HepG2 (cell line): Measurements from ENCODE around the gene PRSS23. TPM values are rescaled to one million over a fixed set of nuclear protein-coding genes. Genes with fewer than 3 reads are reported as not detected.

ENCODE experiments used
- ATAC-seq: fragments of 200-7000 bp; cut with Tn5 transposase; 3 replicates; pipeline ENCODE4 v1.9.1; 2020; ENCODE audit warnings: mild to moderate bottlenecking, moderate library complexity
- BruUV-seq: library from RNA; stranded (reverse); fragments of 400-500 nt; replicated peaks from 2 replicates; lab custom pipeline; 2021; lab: Mats Ljungman, UMichigan
- CTCF ChIA-PET: fragments of 300-600 bp; formaldehyde crosslinking; extraction: SDS; loops from one replicate; lab custom pipeline; 2021; ENCODE audit warnings: low total read pairs, inconsistent platforms, low intra/inter-chr PET ratio; lab: Yijun Ruan, JAX
- POLR2A ChIA-PET: fragments of 350-600 bp; sonication (Branson Sonifier 250); formaldehyde crosslinking; loops from one replicate; lab custom pipeline; 2020; ENCODE audit warnings: antibody characterized with exemption, inconsistent platforms; lab: Yijun Ruan, JAX
- DNase-seq: peaks from one replicate; pipeline ENCODE4 v3.0.0-alpha.2; 2015; ENCODE audit warnings: low spot score
- FAIRE-seq: peaks from 3 replicates; lab custom pipeline; 2011; peaks lifted over from hg19 to GRCh38; lab: Jason Lieb, UNC
- H2AFZ ChIP-seq: one replicate; pipeline ENCODE4 v1.6.1; 2011; ENCODE audit warnings: low read length, inconsistent platforms
- H3K27ac ChIP-seq: fragments of 300-600 bp; 3 replicates; pipeline ENCODE4 v1.8.0; 2011; ENCODE audit warnings: mixed run types, mild to moderate bottlenecking, mixed read lengths, low read length, inconsistent platforms; ENCODE audit not compliant: insufficient read depth; ENCODE audit errors: extremely low read length
- H3K27me3 ChIP-seq, 2 experiments: fragments of 200-600 bp in 1 of 2; 2 replicates in 1 of 2; 3 replicates in 1 of 2; pipeline versions ENCODE4 v1.6.0 to v1.8.0; 2011; ENCODE audit warnings: low read length in 2 of 2, mild to moderate bottlenecking in 2 of 2, moderate library complexity in 2 of 2, inconsistent platforms in 1 of 2; ENCODE audit not compliant: insufficient read depth in 2 of 2, control insufficient read depth in 1 of 2
- H3K36me3 ChIP-seq, 2 experiments: fragments of 200-600 bp in 1 of 2; replicated peaks in 1 of 2; 2 replicates in 1 of 2; 3 replicates in 1 of 2; pipeline versions ENCODE4 v1.5.1 to v1.8.0; 2011; ENCODE audit warnings: low read length in 2 of 2, inconsistent platforms in 1 of 2; ENCODE audit not compliant: insufficient read depth in 2 of 2, control insufficient read depth in 1 of 2
- H3K4me1 ChIP-seq: 2 replicates; pipeline ENCODE4 v1.5.1; 2012; ENCODE audit warnings: low read length, inconsistent platforms; ENCODE audit not compliant: insufficient read depth
- H3K4me2 ChIP-seq: 2 replicates; pipeline ENCODE4 v1.6.0; 2011; ENCODE audit warnings: low read depth, low read length, inconsistent platforms
- H3K4me3 ChIP-seq, 3 experiments: fragments of 200-600 bp in 1 of 3; sonication (generic), shearing (Covaris generic) in 1 of 3; replicated peaks in 1 of 3; 2 replicates each; pipeline ENCODE4 v1.5.1; 2011 to 2016; ENCODE audit warnings: low read length in 3 of 3, inconsistent platforms in 2 of 3, low read depth in 2 of 3, mild to moderate bottlenecking in 2 of 3, control low read depth in 1 of 3, mixed read lengths in 1 of 3; ENCODE audit not compliant: insufficient read depth in 1 of 3
- H3K79me2 ChIP-seq: one replicate; pipeline ENCODE4 v1.6.1; 2011; ENCODE audit warnings: low read length, inconsistent platforms; ENCODE audit not compliant: insufficient read depth
- H3K9ac ChIP-seq: 2 replicates; pipeline ENCODE4 v1.6.0; 2011; ENCODE audit warnings: mild to moderate bottlenecking, low read depth, low read length, inconsistent platforms; ENCODE audit not compliant: insufficient read depth
- H3K9me3 ChIP-seq: 2 replicates; pipeline ENCODE4 v1.5.1; 2012; ENCODE audit warnings: mild to moderate bottlenecking, low read length
- H4K20me1 ChIP-seq: 2 replicates; pipeline ENCODE4 v1.6.0; 2011; ENCODE audit warnings: inconsistent platforms, mild to moderate bottlenecking, low read length, moderate library complexity; ENCODE audit not compliant: insufficient read depth
- GABPA ChIP-seq, 2 experiments: IDR thresholded peaks; 2 replicates each; pipeline ENCODE4 v1.6.1; 2011 to 2016; ENCODE audit warnings: low read depth in 2 of 2, low read length in 1 of 2, missing biosample characterization in 1 of 2, missing genetic modification characterization in 1 of 2
- HOXA5 ChIP-seq: sonication (generic); formaldehyde crosslinking; IDR thresholded peaks from 2 replicates; pipeline ENCODE4 v1.4.0; 2020; ENCODE audit warnings: missing genetic modification reagents
- MNT ChIP-seq: fragments of 450-650 bp; IDR thresholded peaks from 2 replicates; pipeline ENCODE4 v1.6.1; 2016
- POGK ChIP-seq: sonication (generic); formaldehyde crosslinking; conservative IDR thresholded peaks from 2 replicates; pipeline ENCODE4 v1.8.0; 2022; ENCODE audit warnings: mild to moderate bottlenecking, moderate library complexity, missing genetic modification reagents
- REPIN1 ChIP-seq: sonication (generic); formaldehyde crosslinking; IDR thresholded peaks from 2 replicates; pipeline ENCODE4 v1.8.0; 2022; ENCODE audit warnings: missing genetic modification reagents, low read depth, mild to moderate bottlenecking, borderline replicate concordance
- RFX1 ChIP-seq: fragments of 450-650 bp; IDR thresholded peaks from 2 replicates; pipeline ENCODE4 v1.6.1; 2017
- RFXAP ChIP-seq: sonication (generic); formaldehyde crosslinking; IDR thresholded peaks from 2 replicates; pipeline ENCODE4 v1.4.0; 2020; ENCODE audit warnings: missing genetic modification reagents, borderline replicate concordance
- SNAPC5 ChIP-seq: sonication (generic); formaldehyde crosslinking; IDR thresholded peaks from 2 replicates; pipeline ENCODE4 v1.8.1; 2023; ENCODE audit warnings: mild to moderate bottlenecking, missing genetic modification reagents, borderline replicate concordance
- SRSF1 ChIP-seq: fragments of 200-400 bp; formaldehyde crosslinking; optimal IDR thresholded peaks from 2 replicates; pipeline ENCODE3; 2017; ENCODE audit warnings: mild to moderate bottlenecking, low read depth, low read length, moderate library complexity
- SRSF9 ChIP-seq: fragments of 200-400 bp; formaldehyde crosslinking; IDR thresholded peaks from 2 replicates; pipeline ENCODE4 v1.6.1; 2018; ENCODE audit warnings: borderline replicate concordance, mild to moderate bottlenecking, low read depth, low read length; ENCODE audit not compliant: insufficient read depth, poor library complexity, severe bottlenecking
- SRY ChIP-seq: sonication (generic); formaldehyde crosslinking; IDR thresholded peaks from 2 replicates; pipeline ENCODE4 v1.8.0; 2022; ENCODE audit warnings: mild to moderate bottlenecking, missing genetic modification reagents
- TFDP2 ChIP-seq: sonication (generic); formaldehyde crosslinking; IDR thresholded peaks from 2 replicates; pipeline ENCODE4 v1.4.0; 2020; ENCODE audit warnings: missing genetic modification reagents
- ZNF296 ChIP-seq: sonication (generic); formaldehyde crosslinking; conservative IDR thresholded peaks from 2 replicates; pipeline ENCODE4 v1.5.0; 2020; ENCODE audit warnings: mild to moderate bottlenecking, missing genetic modification reagents
- ZNF512 ChIP-seq: sonication (generic); formaldehyde crosslinking; IDR thresholded peaks from 2 replicates; pipeline ENCODE4 v1.4.0; 2020; ENCODE audit warnings: mild to moderate bottlenecking, missing genetic modification reagents
- ZNF564 ChIP-seq: sonication (generic); formaldehyde crosslinking; IDR thresholded peaks from 2 replicates; pipeline ENCODE4 v1.8.1; 2023; ENCODE audit warnings: mild to moderate bottlenecking, missing genetic modification reagents
- ZNF672 ChIP-seq: sonication (generic); formaldehyde crosslinking; IDR thresholded peaks from 2 replicates; pipeline ENCODE4 v1.8.1; 2022; ENCODE audit warnings: missing genetic modification reagents
- WGBS: methylation state at CpG from one replicate; pipeline ENCODE4 v1.1.6; 2017; ENCODE audit warnings: low lambda C conversion rate; 5-methylcytosine and 5-hydroxymethylcytosine counted together
- in situ Hi-C: cut with HindIII; loops from 2 replicates; pipeline ENCODE4 v1.10.0; 2017; ENCODE audit warnings: low pct_unique_long_range_greater_than_20kb; ENCODE audit not compliant: extremely low pct_ligation_motif_present
- intact Hi-C: fragments of 100-400 bp; cut with micrococcal nuclease; formaldehyde crosslinking; loops from one replicate; pipeline ENCODE4 v1.10.0; 2022; ENCODE audit not compliant: unreplicated experiment
- polyA plus RNA-seq, 8 experiments: library from polyadenylated mRNA; depleted of rRNA in 3 of 8; stranded (reverse) in 7 of 8; unstranded in 1 of 8; fragments of >200 nt; fragmentation: Illumina TruSeq in 4 of 8; extraction: Trizol in 4 of 8; gene quantifications; 2 replicates each; pipeline versions ENCODE4 v1.2.1 to v1.2.3, GENCODE V29; 2011 to 2016; ENCODE audit warnings: low read depth in 4 of 8, missing spikeins in 1 of 8, mixed read lengths in 1 of 8; ENCODE audit not compliant: insufficient read depth in 1 of 8
- total RNA-seq, 5 experiments: library from RNA; depleted of rRNA; stranded (reverse); fragments of >200 nt; fragmentation: Illumina TruSeq; extraction: Trizol; gene quantifications; 2 replicates each; pipeline ENCODE4 v1.2.3, GENCODE V29; 2016; ENCODE audit warnings: low read depth in 1 of 5

PRSS23 gene
- total and polyA plus RNA-seq, 2 of the 13 experiments (the other 11 are each of a cell fraction or from before 2014, with no cell fraction given) = 0.20 to 0.30 TPM

GRCh38 chr11:86775361-86775760, 25.0 kb upstream of the PRSS23 start:
- FAIRE-seq (no peak), DNase-seq (no peak), ATAC-seq (no peak)
- CTCF ChIA-PET = no interaction called here
- Histone ChIP-seq H3K36me3 (no peaks in the 10 kb centered on the region), H3K4me3 (no peak overlapping the region), H3K79me2 (no peaks in the 10 kb centered on the region), H3K4me1 (no peaks in the 10 kb centered on the region), H3K27ac (no peak overlapping the region), H3K4me2 (no peak overlapping the region), H2AFZ (no peak overlapping the region), H3K9me3 (no peaks in the 10 kb centered on the region), H4K20me1 (no peaks in the 10 kb centered on the region), H3K9ac (no peak overlapping the region), H3K27me3 (peaks cover 0 to 6% of the 10 kb centered on the region in 2 experiments; a peak in 1 of 5 replicates)
- POLR2A ChIA-PET = no interaction called here
- TF ChIP-seq RFXAP = no peak
- no peak for TF ChIP-seq POGK
- no peak for TF ChIP-seq SNAPC5 (CRISPR knock-in tag)
- no peak for TF ChIP-seq SRSF9
- TF ChIP-seq SRY (CRISPR knock-in tag) = no peak
- no peak for TF ChIP-seq ZNF512 (CRISPR knock-in tag)
- no peak for TF ChIP-seq ZNF296 (CRISPR knock-in tag)
- TF ChIP-seq REPIN1 (CRISPR knock-in tag) = no peak
- TF ChIP-seq MNT = no peak
- no peak for TF ChIP-seq ZNF672 (CRISPR knock-in tag)
- no peak for TF ChIP-seq SRSF1
- TF ChIP-seq TFDP2 (CRISPR knock-in tag) = no peak
- TF ChIP-seq ZNF564 (CRISPR knock-in tag) = no peak
- no peak for TF ChIP-seq RFX1
- no peak for TF ChIP-seq GABPA (IDR thresholded peaks at IDR 0.05; ENCODE audit: low read depth, low read length)
- no peak for TF ChIP-seq GABPA (CRISPR knock-in tag; IDR thresholded peaks at IDR 0.05; ENCODE audit: low read depth)
- no peak for TF ChIP-seq HOXA5
- no TSS peak for BruUV-seq
- intact Hi-C loops = no loop called here
- WGBS = 6% methylated on average over 2 of the region's 2 CpGs
- in situ Hi-C loops = no loop called here
